Measurements from ENCODE around the gene GLG1.
"Not testable (repeated sequence)": the region's sequence is repeated elsewhere in the genome, so short reads cannot be mapped to it uniquely, and the experiment has no call there.

GLG1 gene

DNA sequence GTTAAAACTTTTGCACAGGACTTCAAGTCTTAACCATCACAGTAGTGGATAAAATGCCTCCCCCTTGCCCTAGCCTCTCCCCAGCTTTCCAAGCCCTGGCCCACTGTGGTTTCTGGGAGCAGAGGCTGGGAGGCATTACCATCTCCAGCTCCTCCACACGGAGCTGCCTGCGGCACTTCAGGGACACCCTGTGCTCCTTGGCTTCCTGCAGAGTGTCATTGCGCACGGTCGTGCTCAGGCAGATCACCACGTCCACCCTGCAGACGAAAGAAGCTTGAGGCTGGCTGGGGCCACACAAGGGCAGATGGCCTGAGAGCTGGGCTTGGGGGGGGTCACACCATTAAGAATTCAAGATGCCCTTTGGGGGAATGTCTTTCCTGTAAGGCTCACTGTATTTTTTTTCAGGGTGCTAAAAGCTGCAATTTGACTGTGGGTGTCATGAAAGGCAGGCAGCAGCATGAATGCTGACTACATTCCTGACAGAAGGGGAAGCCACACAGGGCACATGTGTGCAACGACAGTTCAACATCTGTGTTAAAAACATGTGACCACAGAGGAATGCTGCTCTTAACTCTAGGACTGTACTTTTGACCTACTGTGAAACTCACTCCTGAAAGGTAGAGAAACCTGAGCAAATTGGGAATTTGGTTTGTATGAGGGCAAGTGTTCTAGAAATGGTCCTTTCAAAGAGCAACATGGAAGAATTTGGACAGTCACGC is 137.9 kb downstream of the GLG1 start:
- no peak for DNase-seq

DNA sequence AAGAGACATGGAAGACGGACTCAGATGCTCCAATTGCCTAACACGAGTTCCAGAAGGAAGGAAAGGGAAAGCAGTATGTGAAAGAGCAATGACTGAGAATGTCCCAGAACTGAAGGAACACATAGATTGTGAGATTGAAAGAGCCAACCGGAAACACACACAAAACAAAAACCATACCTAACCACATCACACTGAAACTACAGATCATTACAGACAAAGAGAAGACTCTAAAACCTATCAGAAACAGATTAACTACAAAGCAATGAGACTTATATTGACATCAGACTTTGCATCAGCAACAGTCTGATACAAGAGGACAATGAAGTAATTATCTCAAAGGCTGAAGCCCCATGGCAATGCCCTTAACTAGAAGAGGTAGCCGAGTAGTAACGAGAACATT is 140.0 kb downstream of the GLG1 start:
- DNase-seq, result no peak

DNA sequence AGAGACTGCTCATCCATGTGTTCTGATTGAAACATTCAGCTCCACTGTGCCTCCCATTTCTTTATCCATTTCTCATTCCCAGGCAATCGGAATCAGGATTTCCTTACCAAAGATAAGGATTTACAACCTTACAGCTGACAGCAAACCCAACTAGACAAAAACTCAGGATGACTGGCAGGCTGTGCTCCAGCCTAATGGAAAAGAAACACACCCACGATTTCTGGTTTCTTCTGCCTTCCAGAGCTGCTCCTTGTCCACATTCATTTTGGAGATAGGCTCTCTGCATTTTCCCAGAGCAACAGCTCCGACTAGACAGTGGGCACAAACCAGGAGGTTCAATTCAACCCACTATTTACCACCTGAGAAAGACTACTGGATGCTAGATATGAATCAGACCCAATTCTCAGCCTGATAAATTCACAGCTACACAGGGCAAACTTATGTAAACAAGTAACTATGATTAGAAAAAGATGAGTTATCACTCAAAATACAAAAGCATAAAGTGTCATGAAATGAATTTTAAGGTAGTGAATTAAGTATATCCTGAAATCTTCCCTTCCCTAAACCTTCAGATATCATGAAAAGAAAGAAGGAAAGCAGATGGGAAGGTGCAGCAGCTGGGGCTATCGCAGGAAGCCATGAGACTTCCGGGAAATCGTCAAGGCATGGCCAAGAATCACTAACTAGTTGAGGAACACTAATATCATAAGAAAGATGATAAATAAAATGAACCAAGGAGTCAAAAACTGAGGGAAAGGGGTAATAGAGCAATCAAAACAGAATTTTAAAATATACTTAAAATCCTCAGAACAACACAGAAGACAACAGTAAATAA is 140.8 kb downstream of the GLG1 start:
- no peak for DNase-seq

DNA sequence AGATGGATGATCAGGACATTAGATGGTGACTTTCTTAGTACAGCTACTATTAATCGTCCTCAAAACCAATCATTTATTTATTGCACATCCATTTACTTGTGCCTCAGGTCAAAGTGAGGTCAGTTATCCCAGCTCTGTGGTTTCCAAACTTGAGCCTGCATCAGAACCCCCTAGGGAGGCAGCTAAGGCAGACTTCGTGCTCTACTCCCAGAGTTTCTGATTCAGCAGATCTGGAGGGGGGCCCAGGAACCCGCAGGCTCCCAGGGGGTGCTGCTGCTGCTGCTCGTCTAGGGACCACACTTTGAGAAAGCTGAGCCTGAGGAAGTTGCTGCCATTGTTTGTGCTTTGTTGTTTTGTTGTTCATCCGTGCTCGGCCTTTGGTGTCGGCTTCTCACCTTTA is 141.6 kb downstream of the GLG1 start:
- no peak for DNase-seq

DNA sequence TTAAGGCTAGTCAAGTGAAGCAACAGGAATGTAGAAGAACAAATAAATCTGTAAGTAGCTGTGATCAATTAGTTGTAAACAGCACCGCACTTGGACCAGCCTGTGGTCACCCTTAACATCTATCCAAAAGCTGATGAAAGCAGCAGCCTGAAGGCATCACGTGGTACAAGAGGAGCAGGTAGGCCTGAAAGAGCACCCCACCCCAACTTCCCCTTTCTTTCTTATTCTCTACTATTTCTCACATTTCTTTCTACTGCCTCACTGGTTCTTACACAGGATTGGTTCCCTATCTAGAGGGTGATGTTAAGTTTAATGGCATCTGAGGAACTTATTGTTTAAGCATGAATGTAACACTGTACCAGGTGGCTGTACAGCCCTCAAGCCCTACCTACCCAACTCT is 143.0 kb downstream of the GLG1 start:
- DNase-seq, result no peak

DNA sequence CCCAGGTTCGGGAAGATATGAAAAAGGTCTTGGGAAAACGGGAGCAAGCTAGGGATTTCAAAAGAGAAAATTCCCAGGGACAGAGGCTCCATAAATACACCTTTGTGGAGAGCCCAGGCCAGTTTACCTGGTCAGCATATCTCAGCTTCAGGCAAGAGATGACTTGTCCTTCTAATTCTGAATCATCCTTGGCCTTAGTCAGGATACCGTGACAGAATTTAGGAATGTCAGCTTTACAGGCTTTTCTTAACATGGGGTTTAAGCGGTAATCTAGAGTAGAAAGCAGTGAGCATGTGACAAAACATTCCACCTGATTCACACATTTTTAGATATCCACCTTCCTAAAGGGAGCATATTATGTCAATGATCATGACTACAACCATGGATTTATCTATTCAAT is 144.6 kb downstream of the GLG1 start:
- no peak for DNase-seq

DNA sequence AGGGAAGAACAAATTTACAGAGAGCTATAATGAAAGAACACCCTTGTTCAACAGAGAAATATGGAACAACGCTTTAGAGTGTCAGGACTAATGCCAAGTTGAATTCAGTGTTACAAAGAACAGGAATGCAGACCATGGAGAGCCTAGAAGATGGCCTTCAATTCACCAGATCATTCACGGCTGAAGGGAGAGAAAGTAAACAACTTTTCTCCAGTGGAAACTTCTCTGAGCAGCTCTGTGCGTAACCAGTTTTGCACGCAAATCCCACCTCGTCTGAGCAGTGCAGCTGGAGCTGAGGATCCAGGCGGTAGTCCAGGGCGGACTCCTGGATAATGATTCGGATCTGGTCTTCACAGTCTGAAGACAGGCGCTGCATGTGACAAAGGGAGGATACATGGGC is 145.1 kb downstream of the GLG1 start:
- no peak for DNase-seq

DNA sequence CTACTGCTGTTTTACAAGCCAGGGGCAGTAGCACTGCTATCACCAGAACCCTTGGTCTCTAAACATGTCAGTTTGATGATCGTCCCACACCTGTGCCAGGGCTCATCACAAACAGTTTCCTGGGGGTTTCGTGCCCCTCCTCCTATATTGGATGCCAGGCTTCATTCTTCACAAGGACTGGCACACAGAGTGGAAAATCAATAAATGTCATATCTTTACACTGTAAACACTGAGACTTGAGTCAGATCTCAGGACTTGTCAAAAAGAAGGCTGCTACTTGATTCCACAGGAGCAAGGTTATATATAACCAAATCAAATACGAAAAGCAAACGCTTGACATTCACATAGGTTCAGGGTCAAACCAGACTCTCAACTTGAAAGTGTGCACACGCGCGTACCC is 146.4 kb downstream of the GLG1 start:
- no peak for DNase-seq

DNA sequence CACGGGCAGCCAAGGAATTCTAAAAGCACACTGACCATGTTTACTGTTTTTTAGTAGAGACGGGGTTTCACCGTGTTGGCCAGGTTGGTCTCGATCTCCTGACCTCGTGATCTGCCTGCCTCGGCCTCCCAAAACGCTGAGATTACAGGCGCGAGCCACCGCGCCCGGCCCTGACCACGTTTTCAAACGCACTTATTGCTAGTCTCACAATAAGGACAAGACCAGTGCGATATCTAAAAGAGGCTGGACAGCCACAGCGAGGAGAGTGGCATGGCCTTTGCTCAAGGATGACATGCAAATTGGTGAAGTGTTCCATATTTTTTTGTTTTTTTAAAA is 150.7 kb downstream of the GLG1 start:
- DNase-seq, result no peak

DNA sequence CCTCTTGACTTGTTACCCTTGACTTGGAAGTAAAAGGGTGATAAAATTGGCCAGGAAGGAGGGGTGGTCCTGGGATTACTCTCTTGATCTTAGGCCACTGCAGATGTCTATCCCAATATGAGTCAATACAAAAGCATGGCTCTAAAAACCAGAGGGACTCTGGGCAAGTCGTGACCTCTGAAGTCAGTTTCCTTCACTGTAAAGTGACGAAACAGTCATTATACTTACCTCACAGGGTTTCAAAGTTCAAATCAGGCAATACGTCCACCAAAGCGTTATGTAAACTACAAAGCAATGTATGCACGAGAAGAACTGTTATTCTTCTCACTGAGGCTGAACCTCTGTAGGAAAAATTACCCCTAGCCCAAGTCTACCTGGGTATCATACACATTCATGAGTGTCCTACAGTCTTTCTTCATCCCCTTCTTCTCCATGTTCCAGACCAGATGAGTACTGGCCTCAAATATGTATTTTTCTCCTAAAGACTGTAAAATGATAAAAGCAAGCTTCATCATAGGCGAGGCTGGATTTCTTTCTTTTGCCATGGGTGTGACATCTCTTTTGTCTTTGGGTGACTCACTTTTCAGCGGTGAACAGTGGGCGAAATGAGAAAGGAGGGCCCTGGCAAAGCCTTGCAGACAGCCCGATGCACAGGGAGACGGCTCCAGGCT is 151.2 kb downstream of the GLG1 start:
- no peak for DNase-seq

DNA sequence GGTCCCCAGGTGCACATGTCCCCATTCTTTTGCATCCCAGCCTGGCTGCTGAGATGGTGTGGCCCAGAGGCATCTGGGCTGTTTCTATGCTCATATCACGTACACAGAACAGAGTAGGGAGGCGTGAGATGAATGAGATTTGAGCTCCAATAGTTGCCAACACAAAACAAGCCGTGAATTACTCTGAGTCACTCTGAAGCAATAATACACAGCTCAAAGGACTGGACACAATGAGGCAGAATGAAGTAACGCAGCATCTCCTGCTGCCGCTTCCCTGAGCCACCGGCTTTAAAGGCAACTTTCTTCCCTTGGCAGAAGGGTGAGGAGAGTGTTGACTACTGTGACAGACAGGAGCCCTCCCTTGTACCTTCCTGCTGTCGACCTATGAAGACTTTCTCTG is 151.7 kb downstream of the GLG1 start:
- no peak for DNase-seq

DNA sequence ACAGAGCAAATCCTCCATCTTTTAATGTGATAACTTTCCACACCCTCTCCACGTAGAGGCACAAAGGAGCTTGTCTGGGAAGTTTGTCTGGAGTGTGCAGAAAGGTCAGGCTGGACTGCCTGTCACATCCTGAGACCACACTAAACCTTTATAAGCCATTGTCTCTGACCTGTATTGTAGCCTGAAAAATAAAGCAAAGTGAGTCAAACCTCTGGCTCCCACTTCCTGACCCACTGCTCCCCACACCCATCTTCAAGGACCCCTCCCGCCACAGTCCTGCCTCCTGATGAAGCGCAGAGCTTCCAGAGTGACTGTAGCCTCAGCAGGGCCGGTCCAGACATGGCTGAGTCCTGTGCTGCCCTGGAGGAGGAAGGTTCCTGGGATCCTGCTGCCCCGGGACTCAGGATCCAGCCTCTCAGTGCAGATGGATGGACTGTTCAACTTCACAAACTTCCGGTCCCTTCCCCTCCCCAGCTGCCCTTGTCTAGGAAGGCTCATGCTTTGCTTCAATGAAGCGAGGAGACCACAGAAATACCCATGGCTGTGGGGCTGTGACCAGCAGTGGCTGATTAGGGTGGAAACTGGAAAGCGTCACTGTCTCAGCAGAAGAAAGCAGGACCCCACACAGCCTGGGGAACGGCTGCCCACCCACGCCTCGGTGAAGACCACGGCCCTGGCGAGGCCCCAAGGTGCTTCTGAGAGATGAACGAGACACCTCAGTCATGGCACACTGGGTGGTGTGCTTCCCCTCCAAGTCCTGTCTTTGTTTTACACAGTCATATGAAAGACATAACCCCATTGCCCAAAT is 154.8 kb downstream of the GLG1 start:
- DNase-seq, result no peak

DNA sequence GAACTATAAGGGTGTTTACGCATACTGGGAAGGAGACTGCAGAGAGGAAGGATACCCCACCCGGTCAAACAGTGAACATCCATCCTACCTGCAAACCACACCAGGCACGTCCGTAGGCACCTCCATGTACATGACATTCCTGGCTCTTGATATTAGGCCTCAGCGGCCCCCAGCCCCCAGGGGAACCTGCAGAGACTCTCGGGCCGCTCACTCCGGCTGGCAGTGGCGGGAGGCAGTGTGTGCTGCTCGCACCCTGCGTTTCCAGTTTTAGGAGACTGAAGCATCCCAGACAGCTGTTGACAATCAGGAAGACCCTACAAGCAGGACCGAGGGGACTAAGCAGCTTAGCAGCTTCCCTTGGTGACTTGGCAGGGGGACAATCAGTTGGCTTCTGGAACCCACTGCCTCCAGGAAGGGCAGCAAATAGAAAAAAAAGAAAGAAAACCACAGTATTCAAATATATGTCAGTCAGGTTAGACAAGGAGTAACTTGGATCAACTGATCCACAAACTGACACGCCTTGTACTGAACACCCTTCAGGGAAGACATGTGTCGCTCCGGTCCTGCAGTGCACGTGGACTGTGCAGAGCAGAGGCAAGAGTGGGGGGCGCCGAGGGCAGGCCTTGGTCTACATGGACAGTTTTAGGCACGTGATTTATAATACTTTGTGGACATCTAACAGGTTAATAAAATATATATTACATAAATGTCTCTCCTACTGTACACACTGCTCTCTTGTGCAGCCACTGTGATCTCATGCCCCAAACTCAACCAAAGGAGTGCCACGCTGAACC is 155.8 kb downstream of the GLG1 start:
- DNase-seq, result no peak

DNA sequence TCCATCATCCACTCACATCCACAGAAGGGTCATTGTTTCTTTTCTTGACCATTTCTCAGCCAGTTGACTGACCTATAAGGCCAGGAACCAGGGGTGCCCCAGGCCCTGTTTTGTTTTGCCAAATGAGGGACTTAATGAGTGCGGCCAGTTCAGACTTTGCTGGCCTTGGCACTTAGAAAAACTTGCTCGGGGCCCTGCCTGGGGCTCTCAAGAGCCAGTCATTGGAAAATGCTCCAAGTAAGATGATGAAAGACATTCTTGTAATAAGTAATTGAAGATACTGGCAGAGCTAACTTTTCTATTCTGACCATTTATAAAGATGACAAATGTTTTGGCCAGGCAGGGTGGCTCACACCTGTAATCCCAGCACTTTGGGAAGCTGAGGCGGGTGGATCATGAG is 156.7 kb downstream of the GLG1 start:
- DNase-seq, result no peak

DNA sequence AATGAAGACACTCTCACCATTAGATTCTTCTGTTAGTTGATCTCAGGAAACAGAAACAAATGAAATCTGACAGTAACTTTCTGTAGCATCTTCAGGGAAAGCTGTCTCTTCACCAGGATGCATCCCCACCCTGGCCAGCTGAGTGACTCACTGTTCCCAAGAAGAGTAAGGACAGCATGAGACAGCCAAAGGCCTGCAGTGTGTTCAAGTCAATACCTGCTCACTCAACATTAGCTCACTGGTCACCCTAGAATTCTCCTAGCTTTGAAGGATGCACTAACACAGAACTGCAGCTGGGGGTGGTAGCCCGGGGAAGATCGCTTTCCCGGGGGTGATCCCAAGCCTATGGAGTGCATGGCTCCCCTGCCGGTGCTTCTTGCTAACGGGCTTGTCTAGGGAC is 157.4 kb downstream of the GLG1 start:
- DNase-seq, result no peak

DNA sequence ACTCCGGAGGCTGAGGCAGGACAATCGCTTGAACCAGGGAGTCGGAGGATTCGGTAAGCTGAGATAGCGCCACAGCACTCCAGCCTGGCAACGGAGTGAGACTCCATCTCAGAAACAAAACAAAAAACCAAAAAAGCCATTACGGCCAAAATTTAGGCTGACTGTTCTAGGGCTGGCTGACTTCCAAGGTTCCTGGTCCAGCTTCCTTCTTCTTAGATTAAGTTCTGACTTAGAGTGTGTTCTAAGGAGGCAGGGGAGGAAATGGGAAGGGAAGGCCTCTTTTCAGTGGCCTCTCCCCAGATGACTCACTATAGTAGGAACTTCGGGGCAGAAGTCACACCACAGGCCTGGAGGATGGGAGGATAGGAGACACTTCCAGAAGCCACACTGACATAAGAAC is 157.9 kb downstream of the GLG1 start:
- no peak for DNase-seq

DNA sequence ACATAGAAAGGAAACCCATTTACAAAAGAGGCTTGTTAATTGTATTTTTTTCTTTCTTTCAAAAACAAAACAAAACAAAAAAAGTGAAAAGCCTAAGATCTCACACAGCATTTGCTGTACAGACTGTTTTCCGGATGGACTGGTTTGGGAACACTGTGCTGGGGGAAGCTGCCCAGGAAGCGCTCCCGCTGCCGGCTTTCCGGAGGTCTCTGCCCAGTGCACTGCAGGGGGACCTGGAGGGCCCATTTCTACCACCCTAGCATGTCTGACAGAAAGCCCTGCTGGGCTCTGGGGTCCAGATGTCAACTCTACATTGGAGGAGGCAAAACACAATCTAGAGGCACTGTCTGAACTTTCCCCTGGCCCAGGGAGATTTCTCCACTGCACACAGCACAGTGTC is 159.3 kb downstream of the GLG1 start:
- DNase-seq, result no peak

DNA sequence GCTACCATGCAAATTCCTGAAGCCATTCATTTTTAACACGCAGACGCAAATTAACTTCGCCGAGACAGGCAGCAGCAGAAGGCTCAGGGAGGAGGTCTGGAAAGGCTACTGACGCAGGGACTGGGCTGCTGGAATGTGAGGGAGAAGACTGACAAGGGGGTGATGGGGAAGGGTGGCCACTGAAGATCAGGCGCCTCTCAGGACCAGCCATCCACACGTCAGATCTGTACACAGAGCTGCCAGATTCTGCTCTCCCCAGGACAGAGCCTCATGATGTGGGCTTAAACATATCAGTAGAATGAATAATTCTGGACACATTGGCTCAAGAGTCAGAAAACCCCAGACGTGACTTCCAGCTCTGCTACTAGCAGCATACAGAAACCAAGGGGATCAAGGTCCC is 160.0 kb downstream of the GLG1 start:
- DNase-seq, result no peak

DNA sequence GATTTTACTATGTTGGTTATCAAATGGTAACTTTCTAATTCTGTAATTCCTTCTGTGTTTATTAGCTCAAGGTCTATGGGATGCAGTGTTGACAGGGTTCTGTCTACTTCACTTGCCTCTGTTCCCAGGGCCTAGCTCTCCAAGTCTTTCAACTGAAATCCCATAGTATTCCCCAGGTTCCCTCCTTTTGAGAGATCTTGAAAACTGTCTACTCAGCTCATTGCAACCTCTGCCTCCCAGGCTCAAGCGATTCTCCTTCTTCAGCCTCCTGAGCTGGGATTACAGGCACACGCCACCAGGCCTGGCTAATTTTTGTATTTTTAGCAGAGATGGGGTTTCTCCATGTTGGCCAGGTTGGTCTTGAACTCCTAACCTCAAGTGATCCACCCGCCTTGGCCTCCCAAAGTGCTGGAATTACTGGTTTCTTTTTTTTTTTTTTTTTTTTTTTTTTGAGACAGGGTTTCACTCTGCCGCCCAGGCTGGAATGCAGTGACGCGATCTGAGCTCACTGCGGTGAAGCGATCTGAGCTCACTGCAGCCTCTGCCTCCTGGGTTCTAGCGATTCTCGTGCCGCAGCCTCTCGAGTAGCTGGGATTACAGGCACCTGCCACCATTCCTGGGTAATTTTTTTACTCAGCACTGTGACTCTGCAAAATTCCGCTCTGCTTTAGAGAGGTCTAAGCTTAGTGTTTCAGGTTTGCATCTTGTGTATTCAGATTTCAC is 163.1 kb downstream of the GLG1 start:
- DNase-seq, result not testable (repeated sequence)

DNA sequence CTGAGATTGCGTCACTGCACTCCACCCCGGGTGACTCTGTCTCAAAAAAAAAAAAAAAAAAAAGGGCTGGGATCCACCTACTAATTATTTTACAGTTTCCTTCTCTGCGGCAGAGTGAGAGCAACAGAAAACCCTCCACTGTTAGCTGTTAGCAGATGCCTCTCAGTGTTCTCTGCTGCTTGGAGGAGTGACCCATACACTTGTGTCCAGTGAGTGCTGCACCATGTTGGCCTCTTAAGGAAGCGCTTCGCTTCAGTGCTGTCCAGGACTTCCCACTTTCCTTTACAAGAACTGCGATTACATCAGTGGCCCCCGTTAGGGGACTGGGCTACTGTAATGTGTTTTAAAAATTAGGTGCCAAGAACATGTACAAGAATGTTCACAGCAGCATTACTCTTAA is 167.2 kb downstream of the GLG1 start:
- no peak for DNase-seq

DNA sequence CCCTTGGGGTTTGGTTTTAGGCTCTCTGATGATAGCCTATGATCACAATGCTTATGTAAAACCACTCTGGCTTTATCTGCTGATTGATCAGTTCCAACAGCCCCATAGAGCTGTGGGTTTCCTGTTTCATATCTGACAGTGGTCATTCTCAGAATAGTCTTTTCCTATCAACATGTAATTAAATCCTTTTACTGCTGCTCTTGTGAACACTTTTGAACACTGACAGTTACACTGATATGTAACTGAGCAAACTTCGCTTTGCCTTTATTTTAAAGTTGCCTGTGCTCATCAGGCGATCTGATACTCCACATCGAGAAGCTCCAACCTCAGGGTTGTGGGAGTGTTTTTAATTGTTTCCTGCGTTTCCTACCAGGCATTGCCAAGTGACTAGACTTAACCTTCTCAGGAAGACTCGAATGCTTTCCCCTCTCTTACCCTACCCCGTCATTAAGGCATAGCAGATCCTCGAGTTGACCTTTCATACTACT is 168.4 kb downstream of the GLG1 start:
- no peak for DNase-seq

DNA sequence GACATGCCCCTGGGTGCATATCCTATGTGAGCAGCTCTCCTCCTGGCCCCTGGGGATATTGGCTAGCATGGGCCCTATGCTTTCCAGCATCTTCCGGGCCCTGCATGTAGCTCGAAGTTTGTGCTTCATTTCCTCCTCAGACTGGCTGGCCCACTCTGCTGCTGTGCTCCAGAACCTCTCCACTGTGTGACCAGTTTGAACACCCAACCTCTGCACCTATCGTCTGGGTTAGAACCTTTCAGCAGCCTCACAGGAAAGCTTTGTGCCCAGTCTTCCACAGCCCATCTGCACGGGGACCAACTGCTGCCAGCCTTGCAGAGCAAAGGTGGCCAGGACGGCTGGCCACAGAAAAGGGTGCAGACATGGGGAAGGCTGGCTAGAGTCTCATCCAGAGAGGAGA is 175.4 kb downstream of the GLG1 start:
- DNase-seq, result no peak
